NCI-H128 (cell line): ENCODE measurements around the gene DCTPP1.

Source experiments
- DNase-seq: peaks from one replicate; lab custom pipeline; 2025; ENCODE audit not compliant: unreplicated experiment; lab: John Stamatoyannopoulos, UW

Gene DCTPP1

GRCh38 chr16:30382111-30382881 is 47.5 kb downstream of the DCTPP1 start, which contains the start of gene SEPTIN1:
TSS of gene SEPTIN1 (minus strand) at chr16:30382561. CDS start at chr16:30382542, 19 bp downstream.
- no peak for DNase-seq

GRCh38 chr16:30381291-30382041 is 48.4 kb downstream of the DCTPP1 start:
- no peak for DNase-seq

GRCh38 chr16:30380803-30381208 is 49.0 kb downstream of the DCTPP1 start:
- DNase-seq, result no peak

GRCh38 chr16:30380072-30380802 is 49.6 kb downstream of the DCTPP1 start:
- DNase-seq, result no peak

- DNase-seq, result no peak
Measured at GRCh38 chr16:30379158-30379783, 50.6 kb downstream of the DCTPP1 start.

- peak; percentile 90 for DNase-seq
Measured at GRCh38 chr16:30378236-30379157, 51.3 kb downstream of the DCTPP1 start.

- DNase-seq, result peak; percentile 72
Measured at GRCh38 chr16:30377812-30378235, 52.0 kb downstream of the DCTPP1 start.

GRCh38 chr16:30377050-30377811 is 52.6 kb downstream of the DCTPP1 start:
- DNase-seq, result no peak

GRCh38 chr16:30376461-30376902 is 53.3 kb downstream of the DCTPP1 start:
- DNase-seq, result no peak

- no peak for DNase-seq
Measured at GRCh38 chr16:30375864-30376263, 54.0 kb downstream of the DCTPP1 start.

- no peak for DNase-seq
Measured at GRCh38 chr16:30374538-30374937, 55.3 kb downstream of the DCTPP1 start, which contains the start of gene MYL11. TSS of gene MYL11 (plus strand) at chr16:30374802. CDS start at chr16:30374858, 56 bp downstream.
